IPS DF 4.7 (cell line): ENCODE results near the gene BCAP31.
"Not testable (repeated sequence)": the region's sequence is repeated elsewhere in the genome, so short reads cannot be mapped to it uniquely, and the experiment has no call there.

ENCODE experiments used
- DNase-seq: peaks from one replicate; pipeline ENCODE4 v3.0.0-alpha.2; 2013; ENCODE audit warnings: low spot score; ENCODE audit errors: extremely low read depth

Gene BCAP31

GRCh38 chrX:153763298-153763932 lies 39.2 kb upstream of the BCAP31 start:
- DNase-seq, result no peak

DNA sequence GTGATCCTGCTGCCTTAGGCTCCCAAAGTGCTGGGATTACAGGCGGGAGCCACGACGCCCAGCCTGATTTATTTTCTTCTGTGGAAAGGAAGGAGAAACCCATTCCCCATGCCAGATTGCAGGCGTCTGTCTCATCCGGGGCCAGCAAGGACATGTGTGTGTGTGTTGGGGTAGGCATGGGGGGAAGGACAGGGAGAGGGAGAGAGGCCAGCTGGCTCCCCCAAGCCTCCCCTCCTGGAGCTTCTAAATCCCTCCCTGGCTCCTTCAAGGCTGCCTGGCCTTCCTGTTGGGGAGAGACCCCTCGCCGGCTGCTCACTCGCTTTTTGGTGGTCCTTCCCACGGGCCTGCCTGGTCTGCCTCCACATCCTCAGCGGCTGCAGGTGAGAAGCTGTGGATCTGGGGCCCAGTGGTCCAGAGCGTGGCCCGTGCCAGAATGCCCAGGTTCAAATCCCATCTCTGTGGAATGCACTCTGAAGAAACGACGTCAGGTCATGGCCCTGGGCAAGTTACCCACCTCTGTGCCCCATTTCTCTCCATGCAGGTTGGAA lies 38.5 kb upstream of the BCAP31 start:
- DNase-seq, result no peak

- DNase-seq, result no peak
Measured at GRCh38 chrX:153761863-153762262, 37.7 kb upstream of the BCAP31 start.

- no peak for DNase-seq
Measured at GRCh38 chrX:153755136-153755535, 30.9 kb upstream of the BCAP31 start.

- no peak for DNase-seq
Measured at GRCh38 chrX:153750127-153750774, 26.1 kb upstream of the BCAP31 start.

DNA sequence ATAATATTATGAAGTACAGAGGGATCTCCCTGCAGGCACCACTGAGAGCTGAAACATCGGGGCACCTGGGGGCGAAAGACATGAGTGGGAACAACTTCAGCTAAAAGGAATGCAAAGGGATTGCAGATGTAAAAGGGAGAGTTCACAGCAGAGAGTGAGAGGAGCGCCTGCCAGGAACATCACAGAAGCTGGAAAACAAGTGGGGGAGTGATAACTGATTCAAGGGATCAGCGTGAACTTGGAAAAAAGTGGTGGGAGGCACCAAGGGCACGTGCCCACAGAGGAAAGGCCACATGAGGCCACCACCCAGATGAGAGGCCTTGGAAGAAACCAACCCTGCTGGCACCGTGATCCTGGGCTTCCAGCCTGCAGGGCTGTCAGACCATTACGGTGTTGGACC lies 24.8 kb upstream of the BCAP31 start:
- not testable (repeated sequence) for DNase-seq

DNA sequence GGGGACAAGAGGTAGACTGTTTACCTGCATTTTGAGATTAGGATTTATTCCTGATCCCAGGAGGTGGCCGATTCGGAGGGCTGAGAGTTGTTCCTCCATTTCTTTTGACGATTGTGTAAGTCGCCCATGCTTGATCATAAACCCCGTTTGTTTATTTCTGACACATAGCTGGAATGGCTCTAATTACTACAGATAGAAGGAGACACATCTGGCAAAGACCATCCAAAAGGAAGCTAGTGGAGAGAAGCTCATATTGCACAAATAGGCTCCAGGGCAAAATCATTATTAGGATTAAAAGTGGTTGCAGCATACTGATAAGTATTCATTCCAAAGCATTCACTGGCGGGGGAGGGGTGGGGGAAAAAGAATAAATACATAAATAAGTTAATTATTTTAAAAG lies 22.8 kb upstream of the BCAP31 start:
- not testable (repeated sequence) for DNase-seq

DNA sequence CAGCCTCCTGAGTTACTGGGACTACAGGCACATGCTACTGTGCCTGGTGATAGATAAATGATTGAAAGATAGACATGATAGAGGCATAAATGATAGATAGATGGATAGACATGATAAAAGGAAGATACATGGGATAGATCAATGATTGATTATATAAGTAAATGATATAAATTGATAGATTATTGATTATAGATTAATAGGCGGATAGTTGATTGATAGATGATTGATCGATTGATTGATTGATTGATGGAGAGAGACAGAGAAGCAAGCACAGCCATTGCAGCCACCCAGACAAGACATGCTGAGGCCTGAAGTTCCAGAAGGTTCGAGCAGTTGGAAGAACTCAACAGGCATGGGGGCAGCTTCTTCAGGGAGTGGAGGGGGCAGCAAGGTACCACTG lies 22.2 kb upstream of the BCAP31 start:
- no peak for DNase-seq

DNA sequence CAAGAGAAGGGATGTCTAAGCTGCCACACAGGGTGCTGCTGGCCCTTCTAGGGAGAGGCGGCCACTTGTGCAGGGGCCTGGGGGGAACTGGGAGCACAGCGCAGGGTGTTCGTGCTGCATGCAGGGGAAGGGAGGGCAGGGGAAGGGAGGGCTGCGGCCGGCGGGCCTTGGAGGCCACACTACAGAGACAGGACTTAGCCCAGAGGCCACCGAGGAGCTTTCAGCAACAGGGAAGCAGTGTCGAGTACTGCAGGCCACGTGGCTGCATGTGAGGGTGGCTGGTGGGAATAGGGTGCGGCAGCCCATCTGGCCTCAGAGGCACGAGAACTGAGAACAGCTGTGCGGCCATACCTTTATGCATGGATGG lies 20.9 kb upstream of the BCAP31 start:
- DNase-seq, result not testable (repeated sequence)

DNA sequence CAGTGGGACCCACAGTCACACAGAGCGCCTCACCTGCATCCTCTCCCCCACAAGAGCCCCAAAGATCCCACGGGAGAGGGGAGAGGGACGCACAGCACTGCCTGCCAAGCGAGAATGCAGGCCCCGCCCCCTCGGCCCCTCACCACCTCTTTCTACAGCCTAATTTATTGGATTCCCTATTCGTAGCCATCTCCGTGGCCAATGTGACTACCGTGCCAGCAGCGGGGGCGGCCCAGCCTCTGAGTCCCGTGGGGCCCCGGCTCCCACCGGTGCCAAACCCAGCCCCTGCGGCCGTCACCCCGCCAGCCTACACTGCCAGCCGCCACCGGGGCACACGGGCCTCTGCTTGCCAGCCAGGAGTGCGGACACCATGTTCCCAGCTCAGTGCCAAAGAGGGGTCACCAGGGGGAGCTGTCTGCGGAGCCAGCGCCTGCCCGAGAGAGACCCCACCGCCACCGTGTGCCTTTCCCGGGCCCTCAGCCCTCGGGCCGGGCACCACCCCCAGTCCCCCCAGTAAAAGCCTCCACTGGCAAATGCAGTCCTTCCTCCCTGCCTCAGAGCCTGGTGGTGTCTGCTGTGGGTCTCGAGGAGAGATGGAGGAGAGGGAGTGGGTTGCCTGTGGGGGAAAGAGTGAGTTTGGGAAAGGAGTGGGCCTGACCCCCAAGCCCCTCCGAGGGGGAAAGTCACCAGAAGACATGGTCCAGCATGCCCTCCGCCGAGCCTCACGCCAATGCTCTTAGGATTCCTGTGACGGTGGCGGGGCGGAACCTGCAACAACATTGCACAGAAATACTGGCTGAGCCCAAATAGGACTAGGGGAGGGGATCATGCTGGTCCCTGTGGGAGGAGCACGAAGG lies 20.3 kb upstream of the BCAP31 start:
- DNase-seq, result no peak

- DNase-seq, result not testable (repeated sequence)
Measured at GRCh38 chrX:153743468-153744209, 19.5 kb upstream of the BCAP31 start.

- not testable (repeated sequence) for DNase-seq
Measured at GRCh38 chrX:153742796-153743467, 18.7 kb upstream of the BCAP31 start.

GRCh38 chrX:153742111-153742510 lies 17.9 kb upstream of the BCAP31 start:
- DNase-seq, result not testable (repeated sequence)

- no peak for DNase-seq
Measured at GRCh38 chrX:153741446-153741845, 17.3 kb upstream of the BCAP31 start.

DNA sequence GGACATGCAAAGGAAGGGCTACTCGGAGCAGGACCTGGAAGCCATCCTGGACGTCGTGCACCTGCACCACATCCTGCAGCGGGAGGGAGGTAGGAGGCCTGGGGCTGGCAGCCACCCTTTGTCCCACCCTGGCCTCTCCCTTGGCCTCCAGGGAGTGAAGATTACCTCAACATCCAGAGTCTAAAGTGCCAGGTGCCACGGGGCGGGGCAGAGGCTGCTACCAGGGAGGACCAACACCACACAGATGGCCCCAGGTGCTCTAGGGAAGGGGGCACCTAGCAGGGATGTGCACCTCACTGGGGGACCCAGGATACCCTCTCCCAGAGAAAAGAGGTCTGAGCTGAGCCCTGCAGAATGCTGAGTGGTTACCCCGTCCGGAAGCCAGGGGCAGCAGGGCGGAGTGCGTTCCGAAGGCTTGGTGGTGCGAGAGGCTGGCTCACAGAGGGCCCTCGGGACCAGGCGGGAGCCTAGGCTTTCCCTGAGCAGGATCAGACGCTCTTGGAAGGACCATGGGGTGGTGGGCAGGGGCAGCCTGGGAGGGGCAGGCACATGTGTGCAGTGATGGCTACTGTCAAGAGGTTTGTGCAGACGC lies 16.5 kb upstream of the BCAP31 start:
- no peak for DNase-seq

- DNase-seq, result no peak
Measured at GRCh38 chrX:153739754-153740486, 15.7 kb upstream of the BCAP31 start.

DNA sequence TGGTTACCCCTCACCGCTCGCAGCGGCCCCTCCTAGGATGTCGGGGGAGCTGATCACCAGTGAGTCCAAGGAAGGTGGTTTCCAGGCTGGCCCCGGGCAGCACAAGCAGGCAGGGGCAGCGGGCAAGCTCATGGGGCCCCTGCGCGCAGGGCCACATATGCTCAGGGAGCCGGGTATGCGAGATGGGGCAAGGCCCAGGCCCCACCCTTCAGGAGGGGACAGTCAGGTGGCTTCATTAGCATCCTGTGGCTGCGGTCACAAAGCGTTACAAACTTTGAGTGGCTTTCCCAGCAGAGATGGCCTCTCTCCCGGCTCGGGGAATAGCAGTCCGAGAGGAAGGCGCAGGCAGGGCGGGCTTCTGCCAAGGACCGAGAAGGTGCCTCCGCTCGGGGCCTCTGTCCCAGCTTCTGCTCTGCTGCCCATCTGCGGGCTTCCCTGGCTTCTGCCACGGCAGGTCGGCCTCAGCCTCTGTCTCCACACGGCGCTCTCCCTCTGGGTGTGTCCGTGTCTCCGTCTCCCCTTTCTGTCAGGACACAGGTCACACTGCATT lies 13.9 kb upstream of the BCAP31 start:
- no peak for DNase-seq

- DNase-seq, result no peak
Measured at GRCh38 chrX:153736871-153737441, 12.8 kb upstream of the BCAP31 start.
